Colonic mucosa (tissue), 4 donors: ENCODE data around the gene CSTB. TPM values are rescaled to one million over a fixed set of nuclear protein-coding genes. Genes with fewer than 3 reads are reported as not detected.

Experiments used
- DNase-seq: peaks from one replicate; pipeline ENCODE4 v3.0.0-alpha.2; 2020
- H3K27ac ChIP-seq: fragments of 200-600 bp; one replicate; pipeline ENCODE4 v1.8.0; 2021
- H3K27me3 ChIP-seq: fragments of 200-600 bp; one replicate; pipeline ENCODE4 v1.8.0; 2021
- H3K36me3 ChIP-seq: fragments of 200-600 bp; one replicate; pipeline ENCODE4 v1.8.0; 2021
- H3K4me1 ChIP-seq: fragments of 200-600 bp; one replicate; pipeline ENCODE4 v1.8.0; 2021; ENCODE audit warnings: mild to moderate bottlenecking
- H3K4me3 ChIP-seq: fragments of 200-600 bp; one replicate; pipeline ENCODE4 v1.8.0; 2021
- H3K9ac ChIP-seq, 2 donors: one replicate each; pipeline ENCODE4 v1.7.0; 2013; ENCODE audit warnings: control low read depth in 2 of 2, low read depth in 2 of 2, low read length in 2 of 2
- H3K9me3 ChIP-seq: fragments of 200-600 bp; one replicate; pipeline ENCODE4 v1.8.0; 2021
- intact Hi-C: fragments of 100-400 bp; cut with DNase I; formaldehyde crosslinking; loops from one replicate; pipeline ENCODE4 v1.14.1; 2022
- total RNA-seq, 2 donors: library from RNA; stranded (reverse); fragmentation: NEBNext Ultra II Directional in 1 of 2; extraction: Animal tissue kit (Norgen Biotek cat#: 25700) in 1 of 2; gene quantifications; one replicate each; pipeline ENCODE4 v1.2.1, GENCODE V29; 2021
- TF ChIP-seq, protein P1 (sequence below): fragments of 200-600 bp; IDR thresholded peaks from one replicate; pipeline ENCODE4 v1.8.0; 2022; ENCODE audit warnings: antibody characterized with exemption, mild to moderate bottlenecking
- donor health status: healthy.
- donor health status: DM: no; HTN: no; CAD: no.
- donor health status: DM: no; HTN: no; CAD: no.

CSTB gene
- total RNA-seq, 2 donors from 2014 or later = 67.5 to 86.6 TPM

DNA sequence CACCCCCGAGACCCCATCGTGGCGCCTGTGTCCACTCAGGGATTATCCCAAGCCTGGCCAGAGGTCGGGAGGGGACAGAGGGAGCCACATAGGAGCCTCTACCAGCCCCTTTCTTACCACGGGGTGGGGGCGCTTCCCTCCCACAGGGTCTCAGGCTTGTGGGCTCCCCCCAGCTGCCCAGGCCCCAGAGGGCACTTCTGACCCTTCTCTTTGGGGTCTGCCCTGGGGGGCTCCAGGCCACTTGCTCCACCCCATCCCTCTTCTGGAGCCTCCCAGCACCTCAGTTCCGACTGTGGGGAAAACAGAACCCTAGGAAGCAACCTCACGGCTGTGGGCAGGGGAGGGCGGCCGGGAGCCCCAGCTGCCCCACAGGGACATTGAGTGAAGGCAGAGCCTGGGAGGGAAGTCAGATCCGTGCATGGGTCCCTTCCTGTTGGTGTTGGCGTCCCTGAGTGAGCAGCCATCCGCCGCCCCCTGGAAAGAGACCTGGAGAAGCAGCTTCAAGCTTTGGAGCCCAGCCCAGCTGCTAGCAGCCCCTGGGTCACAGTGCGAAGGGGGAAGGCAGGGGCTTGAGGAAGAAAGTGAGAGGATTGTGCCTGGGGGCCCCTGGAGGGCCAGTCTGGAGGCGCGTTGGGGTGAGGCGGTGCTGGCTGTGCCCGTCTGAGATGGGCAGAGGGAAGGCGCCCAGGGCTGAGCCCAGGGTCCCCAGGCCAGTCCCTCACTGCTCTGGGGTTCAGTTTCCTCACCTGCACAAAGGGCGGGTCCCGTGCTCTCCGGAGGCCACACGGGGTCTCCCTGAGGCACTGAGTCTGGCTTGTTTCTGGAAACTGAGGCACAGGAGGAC is 35.4 kb upstream of the CSTB start:
- no peak overlapping the region for H3K27ac ChIP-seq
- peaks cover 6% of the 10 kb centered on the region for H3K4me1 ChIP-seq
- H3K9ac ChIP-seq = peak overlapping the region; percentile 50 to 56
- intact Hi-C loops = loop anchor here (5.0 kb wide), 1 partner anchor 51 kb away; no protein-coding TSS in a partner anchor
- TF ChIP-seq, protein P1, sequence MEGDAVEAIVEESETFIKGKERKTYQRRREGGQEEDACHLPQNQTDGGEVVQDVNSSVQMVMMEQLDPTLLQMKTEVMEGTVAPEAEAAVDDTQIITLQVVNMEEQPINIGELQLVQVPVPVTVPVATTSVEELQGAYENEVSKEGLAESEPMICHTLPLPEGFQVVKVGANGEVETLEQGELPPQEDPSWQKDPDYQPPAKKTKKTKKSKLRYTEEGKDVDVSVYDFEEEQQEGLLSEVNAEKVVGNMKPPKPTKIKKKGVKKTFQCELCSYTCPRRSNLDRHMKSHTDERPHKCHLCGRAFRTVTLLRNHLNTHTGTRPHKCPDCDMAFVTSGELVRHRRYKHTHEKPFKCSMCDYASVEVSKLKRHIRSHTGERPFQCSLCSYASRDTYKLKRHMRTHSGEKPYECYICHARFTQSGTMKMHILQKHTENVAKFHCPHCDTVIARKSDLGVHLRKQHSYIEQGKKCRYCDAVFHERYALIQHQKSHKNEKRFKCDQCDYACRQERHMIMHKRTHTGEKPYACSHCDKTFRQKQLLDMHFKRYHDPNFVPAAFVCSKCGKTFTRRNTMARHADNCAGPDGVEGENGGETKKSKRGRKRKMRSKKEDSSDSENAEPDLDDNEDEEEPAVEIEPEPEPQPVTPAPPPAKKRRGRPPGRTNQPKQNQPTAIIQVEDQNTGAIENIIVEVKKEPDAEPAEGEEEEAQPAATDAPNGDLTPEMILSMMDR = no peak
- no peaks in the 10 kb centered on the region for H3K9me3 ChIP-seq
- peak overlapping the region; percentile 15 for H3K4me3 ChIP-seq
- H3K27me3 ChIP-seq = no peaks in the 10 kb centered on the region
- DNase-seq = no peak
- no peaks in the 10 kb centered on the region for H3K36me3 ChIP-seq

DNA sequence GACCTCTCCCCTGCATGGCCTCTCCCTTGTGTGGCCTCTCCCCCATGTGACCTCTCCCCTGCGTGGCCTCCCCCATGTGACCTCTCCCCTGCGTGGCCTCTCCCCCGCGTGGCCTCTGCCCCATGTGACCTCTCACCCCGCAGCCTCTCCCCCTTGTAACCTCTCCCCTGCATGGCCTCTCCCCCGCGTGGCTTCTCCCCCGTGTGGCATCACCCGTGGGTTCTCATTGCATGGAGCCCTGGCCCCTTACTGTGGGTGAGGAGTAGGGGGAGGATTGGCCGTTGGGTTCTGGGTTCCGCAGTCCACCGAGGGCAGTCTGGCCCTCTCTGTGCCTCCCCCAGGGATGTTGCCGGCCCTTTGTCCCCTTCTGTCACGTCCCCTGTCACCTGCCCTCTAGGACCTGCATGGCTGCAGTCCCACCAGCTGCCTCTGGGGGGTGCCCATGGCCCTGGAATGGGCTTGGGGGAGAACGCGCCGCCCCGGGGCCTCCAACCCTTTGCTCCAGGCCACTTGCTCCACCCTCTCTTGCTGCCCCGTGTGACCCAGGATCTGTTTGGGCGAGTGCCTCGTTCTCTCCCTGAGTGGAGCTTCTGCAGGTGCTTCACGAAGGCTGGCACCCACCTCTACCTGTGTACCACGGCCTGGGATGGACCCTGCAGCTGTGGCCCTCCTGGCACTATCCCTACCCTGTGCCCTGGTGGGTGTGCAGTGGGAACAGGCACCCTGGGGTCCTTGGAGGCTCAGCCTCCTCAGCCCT is 34.6 kb upstream of the CSTB start:
- H3K9me3 ChIP-seq = no peaks in the 10 kb centered on the region
- H3K27me3 ChIP-seq = no peaks in the 10 kb centered on the region
- peak overlapping the region; percentile 1 for H3K4me3 ChIP-seq
- no peak overlapping the region for H3K27ac ChIP-seq
- no peaks in the 10 kb centered on the region for H3K36me3 ChIP-seq
- peak overlapping the region; percentile 35 to 56 for H3K9ac ChIP-seq
- DNase-seq = peak; percentile 96
- intact Hi-C loops = loop anchor here (1.0 to 5.0 kb wide), 2 partner anchors 52 to 165 kb away; no protein-coding TSS in a partner anchor
- peaks cover 6% of the 10 kb centered on the region for H3K4me1 ChIP-seq
- TF ChIP-seq, protein P1 = peak; percentile 95

DNA sequence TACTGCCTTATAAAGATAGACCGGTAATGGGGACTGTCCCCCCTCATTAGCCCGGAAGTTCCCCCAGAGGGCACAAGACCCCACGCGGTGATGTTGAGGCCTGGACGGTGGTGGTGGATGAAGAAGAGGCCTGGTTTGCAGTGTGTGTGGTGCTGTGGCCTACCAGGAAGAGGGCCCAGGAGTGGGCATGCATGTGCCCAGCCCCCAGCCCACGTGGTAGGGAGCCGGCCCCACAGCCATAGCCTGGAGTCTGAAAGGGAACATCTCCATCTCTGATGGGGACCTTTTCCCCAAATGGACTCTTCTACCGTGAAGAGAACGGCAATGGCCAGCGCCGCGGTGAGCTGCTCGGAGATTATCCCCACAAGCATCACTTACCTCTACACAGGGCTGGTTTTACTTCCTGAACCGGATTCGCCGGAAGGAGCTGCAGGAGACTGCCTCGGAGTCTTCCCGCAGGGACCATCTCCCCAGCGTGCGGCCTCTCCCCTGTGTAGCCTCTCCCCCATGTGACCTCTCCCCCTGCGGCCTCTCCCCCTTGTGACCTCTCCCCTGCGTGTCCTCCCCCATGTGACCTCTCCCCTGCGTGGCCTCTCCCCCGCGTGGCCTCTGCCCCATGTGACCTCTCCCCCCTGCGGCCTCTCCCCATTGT is 33.9 kb upstream of the CSTB start:
- no peaks in the 10 kb centered on the region for H3K27me3 ChIP-seq
- no peak overlapping the region for H3K27ac ChIP-seq
- H3K9me3 ChIP-seq = no peaks in the 10 kb centered on the region
- TF ChIP-seq, protein P1 = no peak
- H3K9ac ChIP-seq = no peak overlapping the region
- intact Hi-C loops = loop anchor here (1.0 to 5.0 kb wide), 3 partner anchors 52 to 165 kb away; no protein-coding TSS in a partner anchor
- no peak overlapping the region for H3K4me3 ChIP-seq
- H3K4me1 ChIP-seq = peaks cover 6% of the 10 kb centered on the region
- no peak for DNase-seq
- no peaks in the 10 kb centered on the region for H3K36me3 ChIP-seq

DNA sequence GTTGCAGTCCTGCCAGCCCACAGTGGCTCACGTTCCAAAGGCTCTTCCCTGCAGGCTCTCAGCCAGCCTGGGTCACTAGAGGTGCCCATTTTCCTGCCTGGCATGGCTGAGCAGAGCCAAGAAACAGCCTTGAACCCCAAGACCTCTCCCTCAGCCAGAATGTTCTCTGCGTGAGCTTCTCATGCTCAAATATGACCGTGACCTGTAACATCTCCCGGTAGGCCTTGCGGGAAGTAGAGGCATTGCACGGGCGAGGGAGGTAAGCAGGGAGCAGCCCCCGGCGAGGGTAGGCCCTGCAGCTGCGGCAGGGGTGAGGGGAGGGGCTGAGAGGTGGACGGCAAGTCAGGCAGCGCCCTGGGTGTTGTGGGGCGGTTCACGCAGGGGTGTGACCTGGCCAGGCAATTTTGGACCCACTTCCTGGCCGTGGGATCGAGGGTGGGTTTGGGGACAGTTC is 33.3 kb upstream of the CSTB start:
- H3K27ac ChIP-seq = no peak overlapping the region
- H3K4me1 ChIP-seq = peaks cover 6% of the 10 kb centered on the region
- DNase-seq = no peak
- H3K27me3 ChIP-seq = no peaks in the 10 kb centered on the region
- no peak overlapping the region for H3K4me3 ChIP-seq
- H3K9ac ChIP-seq = no peak overlapping the region
- intact Hi-C loops = loop anchor here (5.0 kb wide), 1 partner anchor 128 kb away; no protein-coding TSS in a partner anchor
- H3K36me3 ChIP-seq = no peaks in the 10 kb centered on the region
- no peaks in the 10 kb centered on the region for H3K9me3 ChIP-seq
- TF ChIP-seq, protein P1 = no peak

DNA sequence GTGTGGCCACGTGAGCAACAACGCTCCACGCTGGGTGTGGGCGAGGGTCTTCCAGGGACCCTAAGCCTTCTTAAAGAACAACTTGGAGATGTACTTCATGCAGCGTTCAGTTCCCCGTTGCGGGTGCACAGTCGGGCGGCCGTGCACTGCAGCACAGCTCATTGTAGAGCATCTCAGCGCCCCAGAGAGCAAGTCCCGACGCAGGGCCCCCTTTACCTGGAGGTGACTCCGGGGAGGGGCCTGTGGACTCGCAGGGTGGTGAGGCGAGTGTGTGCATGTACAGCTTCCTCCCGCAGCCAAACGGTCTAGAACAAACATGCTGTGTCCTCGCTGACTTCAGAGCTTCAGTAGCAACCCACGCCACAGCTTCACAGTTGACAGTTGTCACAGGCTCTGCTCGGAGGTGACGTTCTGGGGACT is 32.7 kb upstream of the CSTB start:
- intact Hi-C loops = loop anchor here (5.0 kb wide), 1 partner anchor 128 kb away; no protein-coding TSS in a partner anchor
- Histone ChIP-seq H3K9ac (no peak overlapping the region), H3K27ac (no peak overlapping the region)

More for the DNA sequence above, 32.7 kb upstream of the CSTB start:
- Histone ChIP-seq H3K4me3 (no peak overlapping the region), H3K4me1 (peaks cover 6% of the 10 kb centered on the region), H3K27me3 (no peaks in the 10 kb centered on the region), H3K9me3 (no peaks in the 10 kb centered on the region), H3K36me3 (no peaks in the 10 kb centered on the region)
- DNase-seq = no peak
- TF ChIP-seq, protein P1 = no peak
